Subcutaneous adipose tissue (tissue), 4 donors: ENCODE measurements around the gene GGT6. TPM values are rescaled to one million over a fixed set of nuclear protein-coding genes. Genes with fewer than 3 reads are reported as not detected.

Experiments used
- CTCF ChIP-seq: fragments of 450-650 bp; IDR thresholded peaks from one replicate; pipeline ENCODE4 v1.5.1; 2016; ENCODE audit warnings: low read depth, mild to moderate bottlenecking, control low read depth, antibody characterized with exemption, moderate library complexity
- total RNA-seq, 4 donors: library from RNA; depleted of rRNA; stranded (reverse); fragments of >200 nt; gene quantifications; one replicate each; pipeline ENCODE4 v1.1.0, GENCODE V29; 2016

Gene GGT6
- total RNA-seq, 4 donors from 2014 or later = not detected

- no peak for TF ChIP-seq CTCF
Observed at GRCh38 chr17:4508207-4508606, 52.2 kb downstream of the GGT6 start.

GRCh38 chr17:4507361-4508111 is 52.8 kb downstream of the GGT6 start:
- TF ChIP-seq CTCF = no peak

Other genes starting within 250 kb of the GGT6 start
- gene UBE2G1, start 193.9 kb downstream of the GGT6 start, total RNA-seq = 10 to 100 TPM; 27.3 to 54.0 (median 32.0) TPM
- 1 to 10 TPM in 1 of 4 donors, not detected in 3; 1.7 TPM for gene SPNS3, start 126.6 kb downstream of the GGT6 start, total RNA-seq
- gene SPNS2, start 61.7 kb downstream of the GGT6 start, total RNA-seq = 10 to 100 TPM in 3 of 4 donors, 1 to 10 TPM in 1; 3.2 to 31.8 (median 13.4) TPM
- gene MYBBP1A, start 5.2 kb downstream of the GGT6 start, total RNA-seq = 10 to 100 TPM; 16.5 to 34.7 (median 28.7) TPM
- gene SMTNL2, start 24.0 kb upstream of the GGT6 start, total RNA-seq = 1 to 10 TPM in 2 of 4 donors, not detected in 2; 1.5 TPM
- gene ALOX15, start 81.1 kb upstream of the GGT6 start, total RNA-seq = 1 to 10 TPM in 1 of 4 donors, not detected in 3; 3.3 TPM
- gene PELP1, start 143.6 kb upstream of the GGT6 start, total RNA-seq = 10 to 100 TPM; 12.9 to 22.5 (median 20.4) TPM
- gene ARRB2, start 150.1 kb upstream of the GGT6 start, total RNA-seq = 100 to 1,000 TPM in 1 of 4 donors, 10 to 100 TPM in 3; 36.2 to 138 (median 52.8) TPM
- gene MED11, start 170.9 kb upstream of the GGT6 start, total RNA-seq = 10 to 100 TPM; 16.3 to 29.6 (median 24.2) TPM
- 1 to 10 TPM in 2 of 4 donors, under 1 TPM in 2; 0.65 to 4.6 (median 1.0) TPM for gene ZMYND15, start 179.3 kb upstream of the GGT6 start, total RNA-seq
- gene CXCL16, start 179.4 kb upstream of the GGT6 start, total RNA-seq = 100 to 1,000 TPM in 1 of 4 donors, 10 to 100 TPM in 1, 1 to 10 TPM in 2; 9.0 to 108 (median 12.9) TPM
- gene TM4SF5, start 211.3 kb upstream of the GGT6 start, total RNA-seq = not detected
- 10 to 100 TPM in 1 of 4 donors, 1 to 10 TPM in 2, not detected in 1; 4.6 to 54.9 (median 5.7) TPM for gene VMO1, start 225.8 kb upstream of the GGT6 start, total RNA-seq
- not detected for gene GLTPD2, start 228.4 kb upstream of the GGT6 start, total RNA-seq
- 100 to 1,000 TPM; 114 to 187 (median 124) TPM for gene PSMB6, start 235.6 kb upstream of the GGT6 start, total RNA-seq
- 10 to 100 TPM; 12.6 to 25.0 (median 18.1) TPM for gene PLD2, start 246.6 kb upstream of the GGT6 start, total RNA-seq